Lower lobe of right lung (tissue), 2 donors: ENCODE results near the gene PEAK1. TPM values are rescaled to one million over a fixed set of nuclear protein-coding genes. Genes with fewer than 3 reads are reported as not detected.

ENCODE experiments used
- ATAC-seq, 2 donors: fragments of 200-7000 bp; cut with Tn5 transposase; one replicate each; pipeline ENCODE4 v1.9.1; 2020 to 2022; ENCODE audit warnings: mild to moderate bottlenecking in 2 of 2, moderate library complexity in 2 of 2
- DNase-seq: peaks from one replicate; pipeline ENCODE4 v3.0.0-alpha.2; 2020
- H3K27ac ChIP-seq: fragments of 200-600 bp; one replicate; pipeline ENCODE4 v1.8.0; 2022
- H3K27me3 ChIP-seq: fragments of 200-600 bp; one replicate; pipeline ENCODE4 v1.8.0; 2022; ENCODE audit warnings: low read depth
- H3K36me3 ChIP-seq: fragments of 200-600 bp; one replicate; pipeline ENCODE4 v1.8.0; 2022; ENCODE audit warnings: mild to moderate bottlenecking
- H3K4me1 ChIP-seq: fragments of 200-600 bp; one replicate; pipeline ENCODE4 v1.8.0; 2022
- H3K4me3 ChIP-seq: fragments of 200-600 bp; one replicate; pipeline ENCODE4 v1.8.0; 2022; ENCODE audit warnings: mild to moderate bottlenecking
- H3K9me3 ChIP-seq: fragments of 200-600 bp; one replicate; pipeline ENCODE4 v1.8.0; 2022
- intact Hi-C: fragments of 100-400 bp; cut with DNase I; formaldehyde crosslinking; loops from one replicate; pipeline ENCODE4 v1.11.0; 2022
- total RNA-seq: library from RNA; stranded (reverse); fragmentation: NEBNext Ultra II Directional; extraction: Animal tissue kit (Norgen Biotek cat#: 25700); gene quantifications from one replicate; pipeline ENCODE4 v1.2.1, GENCODE V29; 2021
- TF ChIP-seq, protein P1 (sequence below): fragments of 200-600 bp; IDR thresholded peaks from one replicate; pipeline ENCODE4 v1.8.0; 2022; ENCODE audit warnings: antibody characterized with exemption, mild to moderate bottlenecking
- donor health status: DM: no; HTN: yes; CAD: no; lungs with severe emphysema.

Gene PEAK1
- total RNA-seq, 1 donor from 2014 or later = 112 TPM

DNA sequence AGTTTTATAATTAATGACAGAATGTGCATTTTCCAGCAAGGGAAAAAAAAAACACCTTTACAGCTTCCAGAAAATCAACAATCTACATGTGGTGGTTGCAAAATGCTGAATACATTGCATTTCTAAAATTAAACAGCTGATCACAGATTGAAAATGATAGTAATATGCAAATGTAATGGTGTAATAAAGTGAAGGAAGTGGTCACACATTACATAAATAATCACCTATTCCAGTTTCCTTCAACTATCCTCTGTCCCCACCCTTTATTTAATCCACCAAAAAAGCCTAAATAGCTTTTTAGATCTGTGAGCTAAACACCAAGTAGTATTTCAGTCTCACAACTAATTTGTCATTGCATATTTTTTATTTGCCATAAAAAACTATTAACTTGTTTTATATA lies 110.5 kb downstream of the PEAK1 start:
- Histone ChIP-seq H3K4me1 (peaks cover 10% of the 10 kb centered on the region), H3K4me3 (no peak overlapping the region), H3K36me3 (no peaks in the 10 kb centered on the region), H3K27me3 (no peaks in the 10 kb centered on the region), H3K9me3 (no peaks in the 10 kb centered on the region), H3K27ac (no peak overlapping the region)
- ATAC-seq (no peak), DNase-seq (no peak)
- intact Hi-C loops = no loop called here
- TF ChIP-seq, protein P1, sequence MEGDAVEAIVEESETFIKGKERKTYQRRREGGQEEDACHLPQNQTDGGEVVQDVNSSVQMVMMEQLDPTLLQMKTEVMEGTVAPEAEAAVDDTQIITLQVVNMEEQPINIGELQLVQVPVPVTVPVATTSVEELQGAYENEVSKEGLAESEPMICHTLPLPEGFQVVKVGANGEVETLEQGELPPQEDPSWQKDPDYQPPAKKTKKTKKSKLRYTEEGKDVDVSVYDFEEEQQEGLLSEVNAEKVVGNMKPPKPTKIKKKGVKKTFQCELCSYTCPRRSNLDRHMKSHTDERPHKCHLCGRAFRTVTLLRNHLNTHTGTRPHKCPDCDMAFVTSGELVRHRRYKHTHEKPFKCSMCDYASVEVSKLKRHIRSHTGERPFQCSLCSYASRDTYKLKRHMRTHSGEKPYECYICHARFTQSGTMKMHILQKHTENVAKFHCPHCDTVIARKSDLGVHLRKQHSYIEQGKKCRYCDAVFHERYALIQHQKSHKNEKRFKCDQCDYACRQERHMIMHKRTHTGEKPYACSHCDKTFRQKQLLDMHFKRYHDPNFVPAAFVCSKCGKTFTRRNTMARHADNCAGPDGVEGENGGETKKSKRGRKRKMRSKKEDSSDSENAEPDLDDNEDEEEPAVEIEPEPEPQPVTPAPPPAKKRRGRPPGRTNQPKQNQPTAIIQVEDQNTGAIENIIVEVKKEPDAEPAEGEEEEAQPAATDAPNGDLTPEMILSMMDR = no peak

DNA sequence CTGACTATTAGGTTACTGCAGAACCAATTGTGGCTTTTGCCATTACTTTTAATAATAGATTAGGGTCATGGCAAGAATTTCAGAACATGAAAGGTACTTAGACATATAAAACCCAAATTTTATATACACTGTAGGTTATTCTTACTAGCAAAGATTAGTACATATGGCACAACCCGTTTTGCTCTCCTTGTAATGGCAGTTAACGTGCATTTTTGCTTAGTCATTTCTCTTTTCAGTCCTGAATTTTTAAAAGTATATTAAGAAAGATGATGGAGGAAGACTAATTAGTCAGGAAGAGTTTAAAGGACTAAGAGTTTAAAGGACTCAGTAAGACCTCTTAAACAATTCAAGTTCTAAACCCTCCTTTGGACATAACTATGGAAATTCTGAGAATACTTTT lies 114.0 kb downstream of the PEAK1 start:
- ATAC-seq (no peak), DNase-seq (no peak)
- H3K36me3 ChIP-seq = no peaks in the 10 kb centered on the region
- no peaks in the 10 kb centered on the region for H3K9me3 ChIP-seq
- TF ChIP-seq, protein P1 = no peak
- peaks cover 10% of the 10 kb centered on the region for H3K4me1 ChIP-seq
- H3K4me3 ChIP-seq = no peak overlapping the region
- no peaks in the 10 kb centered on the region for H3K27me3 ChIP-seq
- H3K27ac ChIP-seq = no peak overlapping the region
- intact Hi-C loops = no loop called here

DNA sequence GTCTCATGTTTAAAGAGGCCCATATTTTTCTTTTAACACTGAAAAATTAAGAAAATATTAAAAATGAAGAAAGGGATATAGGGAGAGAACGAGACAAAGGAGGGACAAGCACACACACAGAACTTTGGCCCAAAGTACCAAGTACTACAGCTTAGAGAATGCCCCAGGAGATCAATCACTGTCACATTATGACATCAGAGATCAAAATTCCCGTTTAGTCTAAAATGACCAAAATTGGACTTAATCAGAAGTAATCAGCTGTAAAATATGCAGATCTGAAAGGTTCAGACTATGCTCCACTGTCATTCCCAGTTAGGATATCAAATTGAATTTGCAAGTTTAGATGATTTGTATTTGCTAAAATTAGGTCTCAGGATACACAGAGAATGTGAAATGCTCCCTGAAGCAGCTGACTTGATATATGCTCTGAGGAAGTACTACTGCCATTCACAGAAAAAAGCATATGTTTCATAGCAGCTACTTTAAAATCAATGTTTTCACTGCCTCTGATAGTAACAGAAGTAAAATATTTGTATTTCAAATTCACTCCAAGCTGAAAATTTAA lies 123.0 kb downstream of the PEAK1 start:
- no peaks in the 10 kb centered on the region for H3K9me3 ChIP-seq
- intact Hi-C loops = no loop called here
- H3K36me3 ChIP-seq = no peaks in the 10 kb centered on the region
- TF ChIP-seq, protein P1 = no peak
- H3K27me3 ChIP-seq = no peaks in the 10 kb centered on the region
- H3K4me3 ChIP-seq = no peak overlapping the region
- ATAC-seq (no peak), DNase-seq (no peak)
- no peaks in the 10 kb centered on the region for H3K4me1 ChIP-seq
- H3K27ac ChIP-seq = no peak overlapping the region

DNA sequence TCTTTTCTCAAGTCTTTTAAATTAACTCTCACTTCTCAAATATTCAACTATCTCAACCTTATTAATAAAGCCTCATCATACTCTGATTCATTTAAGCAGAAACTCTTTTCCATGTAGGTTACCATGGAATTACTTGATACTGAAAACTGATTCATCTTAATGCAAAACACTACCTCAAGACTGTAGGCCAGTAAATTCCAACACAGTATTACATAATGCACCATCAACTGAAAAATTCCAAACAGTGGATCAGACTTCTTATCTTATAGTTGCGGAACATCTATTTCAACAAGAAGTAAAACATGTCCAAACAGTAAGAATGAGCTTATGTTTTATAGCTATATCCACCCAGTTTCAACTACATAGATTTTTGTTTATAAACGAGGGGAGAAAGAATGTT lies 124.5 kb downstream of the PEAK1 start:
- Histone ChIP-seq H3K27ac (no peak overlapping the region), H3K9me3 (no peaks in the 10 kb centered on the region), H3K4me3 (no peak overlapping the region), H3K4me1 (no peaks in the 10 kb centered on the region), H3K27me3 (no peaks in the 10 kb centered on the region), H3K36me3 (no peaks in the 10 kb centered on the region)
- intact Hi-C loops = no loop called here
- DNase-seq (no peak), ATAC-seq (no peak)
- TF ChIP-seq, protein P1 = no peak

DNA sequence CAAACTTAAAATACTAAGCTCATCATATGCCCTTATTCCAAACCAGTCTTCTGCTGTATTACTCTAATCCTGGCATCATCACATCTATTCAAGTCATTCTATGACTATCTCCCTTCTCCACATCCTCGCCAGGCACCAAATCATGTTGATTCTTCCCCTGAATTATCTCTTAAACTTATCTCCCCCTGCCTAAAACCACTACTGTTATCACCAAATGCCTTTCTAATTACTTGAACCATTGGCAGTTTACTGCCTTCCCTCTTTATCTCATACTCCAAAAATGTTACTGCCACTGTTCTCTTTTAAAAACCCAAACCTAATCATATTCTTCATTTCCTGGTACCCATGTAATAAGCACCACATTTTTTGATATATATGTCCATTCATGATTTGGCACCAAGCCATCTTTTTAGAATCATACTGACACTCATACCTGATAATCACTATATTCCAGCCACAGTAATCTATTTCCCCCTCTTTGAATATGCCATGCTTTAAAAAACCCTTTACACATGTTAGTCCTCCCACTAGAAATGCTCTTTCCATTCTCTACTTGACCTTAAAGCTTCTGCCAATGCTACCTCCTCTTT lies 126.8 kb downstream of the PEAK1 start:
- H3K27me3 ChIP-seq = no peaks in the 10 kb centered on the region
- TF ChIP-seq, protein P1 = no peak
- DNase-seq = no peak
- no peaks in the 10 kb centered on the region for H3K36me3 ChIP-seq
- ATAC-seq = no peak
- intact Hi-C loops = no loop called here
- H3K9me3 ChIP-seq = no peaks in the 10 kb centered on the region
- no peak overlapping the region for H3K4me3 ChIP-seq
- H3K27ac ChIP-seq = no peak overlapping the region
- H3K4me1 ChIP-seq = no peaks in the 10 kb centered on the region
